Liver (tissue), 9 donors: ENCODE measurements around the gene CYP24A1. TPM values are rescaled to one million over a fixed set of nuclear protein-coding genes. Genes with fewer than 3 reads are reported as not detected.

Experiments
- DNase-seq: peaks from one replicate; pipeline ENCODE4 v3.0.0-alpha.2; 2017; ENCODE audit warnings: low spot score
- H3K27ac ChIP-seq, 2 donors: one replicate each; pipeline ENCODE4 v1.7.0; 2013; ENCODE audit warnings: inconsistent platforms in 2 of 2, low read length in 2 of 2, control low read depth in 1 of 2, low read depth in 1 of 2, mild to moderate bottlenecking in 1 of 2
- H3K27me3 ChIP-seq, 4 donors: one replicate each; pipeline versions ENCODE4 v1.6.1 to v1.7.0; 2013; ENCODE audit warnings: low read length in 3 of 4, inconsistent platforms in 1 of 4, mild to moderate bottlenecking in 1 of 4, moderate library complexity in 1 of 4; ENCODE audit not compliant: control insufficient read depth in 4 of 4, insufficient read depth in 4 of 4
- H3K36me3 ChIP-seq, 4 donors: one replicate each; pipeline versions ENCODE4 v1.6.1 to v1.7.0; 2013; ENCODE audit warnings: low read length in 3 of 4, mild to moderate bottlenecking in 3 of 4, low read depth in 1 of 4, moderate library complexity in 1 of 4; ENCODE audit not compliant: control insufficient read depth in 4 of 4, insufficient read depth in 3 of 4
- H3K4me1 ChIP-seq, 4 donors: one replicate each; pipeline versions ENCODE4 v1.6.1 to v1.7.0; 2013; ENCODE audit warnings: low read length in 3 of 4, mild to moderate bottlenecking in 3 of 4, moderate library complexity in 1 of 4; ENCODE audit not compliant: control insufficient read depth in 4 of 4, insufficient read depth in 4 of 4
- H3K4me3 ChIP-seq, 3 donors: one replicate each; pipeline versions ENCODE4 v1.6.1 to v1.7.0; 2013; ENCODE audit warnings: low read length in 3 of 3, control low read depth in 1 of 3, low read depth in 1 of 3, mild to moderate bottlenecking in 1 of 3
- H3K9ac ChIP-seq, 2 donors: one replicate each; pipeline ENCODE4 v1.7.0; 2013; ENCODE audit warnings: low read length in 2 of 2, mild to moderate bottlenecking in 2 of 2, moderate library complexity in 2 of 2, control low read depth in 1 of 2, low read depth in 1 of 2
- H3K9me3 ChIP-seq, 4 donors: one replicate each; pipeline versions ENCODE4 v1.6.1 to v1.7.0; 2013; ENCODE audit warnings: low read length in 3 of 4; ENCODE audit not compliant: control insufficient read depth in 4 of 4
- ATF3 ChIP-seq: IDR thresholded peaks from 2 replicates; pipeline ENCODE4 v1.6.1; 2016; ENCODE audit warnings: antibody characterized with exemption
- CTCF ChIP-seq: fragments of 150-350 bp; IDR thresholded peaks from 2 replicates; pipeline ENCODE4 v1.5.1; 2017; ENCODE audit warnings: improper control_type of control experiment, low read depth, low read length; ENCODE audit not compliant: missing input control
- EGR1 ChIP-seq, 2 donors: IDR thresholded peaks; 2 replicates each; pipeline ENCODE4 v1.6.1; 2016 to 2018; ENCODE audit warnings: antibody characterized with exemption in 2 of 2, low read depth in 2 of 2
- FOXA1 ChIP-seq: IDR thresholded peaks from 2 replicates; pipeline ENCODE4 v1.6.1; 2016; ENCODE audit warnings: antibody characterized with exemption
- GABPA ChIP-seq, 2 donors: IDR thresholded peaks in 1 of 2; conservative IDR thresholded peaks in 1 of 2; 2 replicates each; pipeline ENCODE4 v1.6.1; 2016; ENCODE audit warnings: antibody characterized with exemption in 2 of 2, mild to moderate bottlenecking in 1 of 2, moderate library complexity in 1 of 2
- HNF4A ChIP-seq, 2 donors: conservative IDR thresholded peaks; 2 replicates each; pipeline ENCODE4 v1.6.1; 2016; ENCODE audit warnings: antibody characterized with exemption in 2 of 2, mild to moderate bottlenecking in 2 of 2
- HNF4G ChIP-seq: IDR thresholded peaks from 2 replicates; pipeline ENCODE4 v1.6.1; 2016; ENCODE audit warnings: antibody characterized with exemption
- MAX ChIP-seq: IDR thresholded peaks from 2 replicates; pipeline ENCODE4 v1.6.1; 2016; ENCODE audit warnings: antibody characterized with exemption
- NR2F2 ChIP-seq: IDR thresholded peaks from 2 replicates; pipeline ENCODE4 v1.6.1; 2016; ENCODE audit warnings: antibody characterized with exemption
- REST ChIP-seq: IDR thresholded peaks from 2 replicates; pipeline ENCODE4 v1.6.1; 2016; ENCODE audit warnings: antibody characterized with exemption, mild to moderate bottlenecking
- RXRA ChIP-seq, 2 donors: IDR thresholded peaks; 2 replicates each; pipeline ENCODE4 v1.6.1; 2017 to 2018; ENCODE audit warnings: antibody characterized with exemption in 2 of 2, mild to moderate bottlenecking in 1 of 2
- TAF1 ChIP-seq: conservative IDR thresholded peaks from 2 replicates; pipeline ENCODE4 v1.6.1; 2016; ENCODE audit warnings: antibody characterized with exemption, mild to moderate bottlenecking
- ZBTB33 ChIP-seq: IDR thresholded peaks from 2 replicates; pipeline ENCODE4 v1.6.1; 2016; ENCODE audit warnings: antibody characterized with exemption
- WGBS: extraction: QIAGEN DNeasy Blood & Tissue Kit; methylation state at CpG from one replicate; pipeline ENCODE4 v1.1.7; 2013; 5-methylcytosine and 5-hydroxymethylcytosine counted together
- polyA plus RNA-seq, 2 donors: library from polyadenylated mRNA; stranded (reverse) in 1 of 2; unstranded in 1 of 2; fragments of 200-250 nt in 1 of 2; fragments of >200 nt in 1 of 2; fragmentation: Nextera tagmentation in 1 of 2; extraction: Ambion mirVana in 1 of 2; gene quantifications; one replicate each; pipeline versions ENCODE4 v1.2.1 to v1.2.3, GENCODE V29; 2013 to 2015
- total RNA-seq, 2 donors: library from RNA; depleted of rRNA; stranded (reverse); fragments of >200 nt; gene quantifications; one replicate each; pipeline ENCODE4 v1.2.3, GENCODE V29; 2014
- donor health status: healthy.
- donor health status: healthy.
- donor health status: healthy.
- donor health status: healthy.
- donor health status: healthy.

The CYP24A1 gene
- total and polyA plus RNA-seq, 4 donors = not detected

- Histone ChIP-seq H3K4me3 (no peak overlapping the region), H3K4me1 (peaks cover 0 to 4% (median 0%) of the 10 kb centered on the region in 4 donors), H3K9me3 (no peaks in the 10 kb centered on the region), H3K27me3 (no peaks in the 10 kb centered on the region), H3K36me3 (no peaks in the 10 kb centered on the region), H3K9ac (no peak overlapping the region), H3K27ac (no peak overlapping the region)
- no peak for TF ChIP-seq ZBTB33
- no peak for TF ChIP-seq ATF3
- DNase-seq = no peak
- WGBS = 89% methylated on average over 2 of the region's 2 CpGs
Observed at GRCh38 chr20:54154439-54154838, 19.3 kb downstream of the CYP24A1 start.

- H3K36me3 ChIP-seq = no peaks in the 10 kb centered on the region
- no peaks in the 10 kb centered on the region for H3K9me3 ChIP-seq
- TF ChIP-seq FOXA1 (no peak), HNF4G (no peak), MAX (no peak), REST (no peak), HNF4A (conservative IDR thresholded peaks at IDR 0.05) (no peak), RXRA (IDR thresholded peaks at IDR 0.05) (no peak), GABPA (IDR thresholded peaks at IDR 0.05 in 1 of 2, conservative IDR thresholded peaks at IDR 0.05 in 1 of 2) (no peak), CTCF (no peak), ZBTB33 (no peak), NR2F2 (no peak), EGR1 (IDR thresholded peaks at IDR 0.05; ENCODE audit: low read depth in 2 of 2) (no peak), TAF1 (no peak)
- 88% methylated on average over 1 of the region's 1 CpG for WGBS
- no peak overlapping the region for H3K27ac ChIP-seq
- H3K27me3 ChIP-seq = no peaks in the 10 kb centered on the region
- no peak overlapping the region for H3K4me3 ChIP-seq
- peaks cover 0 to 4% (median 0%) of the 10 kb centered on the region in 4 donors for H3K4me1 ChIP-seq
- H3K9ac ChIP-seq = no peak overlapping the region
- no peak for DNase-seq
Observed at GRCh38 chr20:54153847-54154246, 19.9 kb downstream of the CYP24A1 start.
